Measurements from ENCODE around the gene PTPN12. TPM values are rescaled to one million over a fixed set of nuclear protein-coding genes. Genes with fewer than 3 reads are reported as not detected.
"Not testable (repeated sequence)": the region's sequence is repeated elsewhere in the genome, so short reads cannot be mapped to it uniquely, and the experiment has no call there.

Gene PTPN12
- total RNA-seq, 4 donors from 2014 or later: 46.8 to 103 (median 70.6) TPM

DNA sequence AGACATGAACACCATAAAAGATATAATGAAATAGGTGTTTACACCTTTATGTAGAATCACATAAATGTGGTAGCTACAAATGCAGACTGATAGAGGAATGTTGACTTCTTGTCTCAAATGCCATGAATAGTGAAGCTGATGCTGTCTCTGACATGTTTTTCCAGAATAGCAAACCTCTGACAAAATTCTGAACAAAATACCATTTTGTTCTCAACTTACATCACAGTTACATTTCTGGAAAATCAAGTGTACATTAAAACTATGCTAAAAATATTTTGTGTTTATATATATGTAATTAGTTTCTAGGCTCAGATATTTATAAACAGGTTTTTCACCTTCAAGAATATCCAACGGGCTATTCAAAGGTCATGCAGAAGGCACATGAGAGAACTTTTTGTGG is 16.8 kb upstream of the PTPN12 start:
- H3K4me3 ChIP-seq: no peak overlapping the region
- H3K4me1 ChIP-seq: no peaks in the 10 kb centered on the region
- H3K9me3 ChIP-seq: no peaks in the 10 kb centered on the region
- H3K36me3 ChIP-seq: no peaks in the 10 kb centered on the region
- 50 to 81% methylated on average over 1 of the region's 1 CpG for WGBS, 2 donors (ENCODE audit: low coverage in 1 of 2)
- H3K27ac ChIP-seq: no peak overlapping the region
- DNase-seq: no peak
- H3K27me3 ChIP-seq: no peaks in the 10 kb centered on the region
- in situ Hi-C loops (cut with MboI; ENCODE audit: low pct_ligation_motif_present in 1 of 4, low pct_unique_long_range_greater_than_20kb in 1 of 4, low sequenced_read_pairs in 3 of 4) (no loop called here), intact Hi-C loops (cut with DNase I; ENCODE audit: low total_unique reads) (no loop called here)
- TF ChIP-seq EP300 (IDR thresholded peaks at IDR 0.05; ENCODE audit: low read depth): no peak
- TF ChIP-seq POLR2A (IDR thresholded peaks at IDR 0.05): no peak
- no peak for TF ChIP-seq POLR2AphosphoS5 (IDR thresholded peaks at IDR 0.05)
- TF ChIP-seq, protein P1, sequence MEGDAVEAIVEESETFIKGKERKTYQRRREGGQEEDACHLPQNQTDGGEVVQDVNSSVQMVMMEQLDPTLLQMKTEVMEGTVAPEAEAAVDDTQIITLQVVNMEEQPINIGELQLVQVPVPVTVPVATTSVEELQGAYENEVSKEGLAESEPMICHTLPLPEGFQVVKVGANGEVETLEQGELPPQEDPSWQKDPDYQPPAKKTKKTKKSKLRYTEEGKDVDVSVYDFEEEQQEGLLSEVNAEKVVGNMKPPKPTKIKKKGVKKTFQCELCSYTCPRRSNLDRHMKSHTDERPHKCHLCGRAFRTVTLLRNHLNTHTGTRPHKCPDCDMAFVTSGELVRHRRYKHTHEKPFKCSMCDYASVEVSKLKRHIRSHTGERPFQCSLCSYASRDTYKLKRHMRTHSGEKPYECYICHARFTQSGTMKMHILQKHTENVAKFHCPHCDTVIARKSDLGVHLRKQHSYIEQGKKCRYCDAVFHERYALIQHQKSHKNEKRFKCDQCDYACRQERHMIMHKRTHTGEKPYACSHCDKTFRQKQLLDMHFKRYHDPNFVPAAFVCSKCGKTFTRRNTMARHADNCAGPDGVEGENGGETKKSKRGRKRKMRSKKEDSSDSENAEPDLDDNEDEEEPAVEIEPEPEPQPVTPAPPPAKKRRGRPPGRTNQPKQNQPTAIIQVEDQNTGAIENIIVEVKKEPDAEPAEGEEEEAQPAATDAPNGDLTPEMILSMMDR (IDR thresholded peaks at IDR 0.05): no peak

DNA sequence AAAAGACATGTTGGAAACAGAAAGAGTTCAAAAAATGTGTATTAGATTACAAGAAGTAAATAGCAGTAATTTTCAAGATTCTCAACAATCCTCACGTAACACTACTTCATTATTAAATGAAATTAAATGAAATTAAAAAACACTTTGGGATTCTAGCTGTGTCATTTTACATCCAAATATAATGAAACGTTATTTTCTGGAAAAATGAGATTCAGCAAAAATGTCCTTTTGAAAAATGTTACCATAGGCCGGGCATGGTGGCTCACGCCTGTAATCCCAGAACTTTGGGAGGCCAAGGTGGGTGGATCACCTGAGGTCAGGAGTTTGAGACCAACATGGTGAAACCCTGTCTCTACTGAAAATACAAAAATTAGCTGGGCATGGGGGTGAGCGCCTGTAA is 15.6 kb upstream of the PTPN12 start:
- H3K27me3 ChIP-seq; H3K9me3 ChIP-seq; H3K4me3 ChIP-seq; in situ Hi-C loops (cut with MboI; ENCODE audit: low pct_ligation_motif_present in 1 of 4, low pct_unique_long_range_greater_than_20kb in 1 of 4, low sequenced_read_pairs in 3 of 4); DNase-seq; H3K36me3 ChIP-seq; H3K4me1 ChIP-seq; intact Hi-C loops (cut with DNase I; ENCODE audit: low total_unique reads); H3K27ac ChIP-seq: not testable (repeated sequence)
- WGBS, 2 donors (ENCODE audit: low coverage in 1 of 2): 89 to 94% methylated on average over 4 to 5 of the region's 5 CpGs

DNA sequence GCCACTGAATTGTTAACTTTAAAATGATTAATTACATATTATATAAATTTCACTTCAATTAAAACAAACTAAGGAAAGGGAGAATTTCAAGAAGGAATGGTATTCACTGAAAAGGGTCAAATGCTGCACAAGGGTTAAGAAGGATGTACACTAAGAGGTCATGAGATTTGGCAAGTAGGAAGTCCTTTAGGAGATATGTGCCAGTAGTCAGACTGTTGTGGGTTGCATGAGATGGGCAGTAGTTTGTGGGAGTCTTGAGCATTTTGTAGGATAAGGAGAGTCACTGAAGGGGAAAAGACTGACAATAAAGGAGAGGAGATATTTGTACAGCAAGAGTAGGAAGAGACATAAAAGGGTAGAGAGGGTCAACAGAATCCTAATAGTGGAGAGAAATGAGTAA is 12.4 kb upstream of the PTPN12 start:
- H3K27me3 ChIP-seq: no peaks in the 10 kb centered on the region
- H3K9me3 ChIP-seq: no peaks in the 10 kb centered on the region
- no peak overlapping the region for H3K27ac ChIP-seq
- in situ Hi-C loops (cut with MboI; ENCODE audit: low pct_ligation_motif_present in 1 of 4, low pct_unique_long_range_greater_than_20kb in 1 of 4, low sequenced_read_pairs in 3 of 4): no loop called here
- intact Hi-C loops (cut with DNase I; ENCODE audit: low total_unique reads): no loop called here
- H3K36me3 ChIP-seq: no peaks in the 10 kb centered on the region
- TF ChIP-seq POLR2A (IDR thresholded peaks at IDR 0.05) (no peak), POLR2AphosphoS5 (IDR thresholded peaks at IDR 0.05) (no peak)
- TF ChIP-seq, protein P1 (IDR thresholded peaks at IDR 0.05): no peak
- H3K4me1 ChIP-seq: no peaks in the 10 kb centered on the region
- H3K4me3 ChIP-seq: no peak overlapping the region
- no peak for DNase-seq

DNA sequence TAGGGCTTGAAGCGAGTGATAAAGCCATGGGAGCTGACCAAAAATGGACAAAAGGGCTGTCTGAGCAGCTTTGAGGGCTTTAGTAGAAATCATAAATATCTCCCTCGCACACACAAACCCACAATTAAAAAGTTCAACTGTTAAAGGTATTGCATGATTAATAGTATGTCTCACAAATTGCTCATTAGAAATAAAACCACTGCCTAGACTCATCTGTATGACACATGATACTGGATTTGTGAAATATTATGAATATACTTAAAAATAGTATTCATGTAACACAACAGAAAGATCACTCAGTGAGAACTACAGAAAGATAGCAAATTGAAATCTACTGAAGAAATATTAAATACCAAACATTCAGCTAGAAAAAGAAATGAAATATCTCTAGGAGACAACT is 11.9 kb upstream of the PTPN12 start:
- in situ Hi-C loops (cut with MboI; ENCODE audit: low pct_ligation_motif_present in 1 of 4, low pct_unique_long_range_greater_than_20kb in 1 of 4, low sequenced_read_pairs in 3 of 4): no loop called here
- DNase-seq: no peak
- Histone ChIP-seq H3K9me3 (no peaks in the 10 kb centered on the region), H3K27me3 (no peaks in the 10 kb centered on the region), H3K27ac (no peak overlapping the region), H3K4me1 (no peaks in the 10 kb centered on the region), H3K4me3 (no peak overlapping the region), H3K36me3 (no peaks in the 10 kb centered on the region)
- intact Hi-C loops (cut with DNase I; ENCODE audit: low total_unique reads): no loop called here
- TF ChIP-seq POLR2A (IDR thresholded peaks at IDR 0.05) (no peak), POLR2AphosphoS5 (IDR thresholded peaks at IDR 0.05) (no peak), EP300 (IDR thresholded peaks at IDR 0.05; ENCODE audit: low read depth) (no peak)
- TF ChIP-seq, protein P1 (IDR thresholded peaks at IDR 0.05): no peak
- WGBS, 2 donors (ENCODE audit: low coverage in 1 of 2): 94 to 96% methylated on average over 2 of the region's 2 CpGs

DNA sequence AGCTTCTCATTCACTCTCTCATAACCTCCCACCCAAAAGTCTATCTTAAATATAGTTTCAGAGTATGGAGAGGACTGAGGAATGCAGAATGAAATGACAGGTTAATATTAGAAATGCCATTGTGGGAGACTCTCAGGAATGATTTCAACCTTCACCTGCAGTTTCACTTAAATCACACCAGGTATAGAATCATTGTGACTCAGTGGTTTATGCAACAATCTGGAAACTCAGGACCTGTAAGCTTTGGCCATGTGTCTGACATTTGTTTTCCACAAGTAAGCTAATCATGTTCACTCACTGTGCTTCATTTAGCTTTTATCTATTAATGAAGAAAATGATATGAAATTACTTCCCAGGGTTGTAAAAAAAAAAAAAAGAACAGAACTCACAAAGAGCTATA is 8.7 kb upstream of the PTPN12 start:
- no peak for DNase-seq
- no peaks in the 10 kb centered on the region for H3K27me3 ChIP-seq
- H3K36me3 ChIP-seq: no peaks in the 10 kb centered on the region
- intact Hi-C loops (cut with DNase I; ENCODE audit: low total_unique reads) (no loop called here), in situ Hi-C loops (cut with MboI; ENCODE audit: low pct_ligation_motif_present in 1 of 4, low pct_unique_long_range_greater_than_20kb in 1 of 4, low sequenced_read_pairs in 3 of 4) (no loop called here)
- no peak overlapping the region for H3K27ac ChIP-seq
- TF ChIP-seq POLR2AphosphoS5 (IDR thresholded peaks at IDR 0.05) (no peak), POLR2A (IDR thresholded peaks at IDR 0.05) (no peak), EP300 (IDR thresholded peaks at IDR 0.05; ENCODE audit: low read depth) (no peak)
- TF ChIP-seq, protein P1 (IDR thresholded peaks at IDR 0.05): no peak
- no peaks in the 10 kb centered on the region for H3K9me3 ChIP-seq
- no peaks in the 10 kb centered on the region for H3K4me1 ChIP-seq
- H3K4me3 ChIP-seq: no peak overlapping the region
